Left hindlimb (tissue), 1 donor: Measurements from ENCODE around the gene C13orf46.

Source experiments
- DNase-seq: peaks from one replicate; pipeline ENCODE4 v3.0.0-alpha.2; 2018

C13orf46 gene

GRCh38 chr13:113970810-113971470, 2.9 kb downstream of the C13orf46 start:
- DNase-seq, result peak; percentile 38

- no peak for DNase-seq
These were observed 3.8 kb downstream of the C13orf46 start for GRCh38 chr13:113969973-113970611.

DNA sequence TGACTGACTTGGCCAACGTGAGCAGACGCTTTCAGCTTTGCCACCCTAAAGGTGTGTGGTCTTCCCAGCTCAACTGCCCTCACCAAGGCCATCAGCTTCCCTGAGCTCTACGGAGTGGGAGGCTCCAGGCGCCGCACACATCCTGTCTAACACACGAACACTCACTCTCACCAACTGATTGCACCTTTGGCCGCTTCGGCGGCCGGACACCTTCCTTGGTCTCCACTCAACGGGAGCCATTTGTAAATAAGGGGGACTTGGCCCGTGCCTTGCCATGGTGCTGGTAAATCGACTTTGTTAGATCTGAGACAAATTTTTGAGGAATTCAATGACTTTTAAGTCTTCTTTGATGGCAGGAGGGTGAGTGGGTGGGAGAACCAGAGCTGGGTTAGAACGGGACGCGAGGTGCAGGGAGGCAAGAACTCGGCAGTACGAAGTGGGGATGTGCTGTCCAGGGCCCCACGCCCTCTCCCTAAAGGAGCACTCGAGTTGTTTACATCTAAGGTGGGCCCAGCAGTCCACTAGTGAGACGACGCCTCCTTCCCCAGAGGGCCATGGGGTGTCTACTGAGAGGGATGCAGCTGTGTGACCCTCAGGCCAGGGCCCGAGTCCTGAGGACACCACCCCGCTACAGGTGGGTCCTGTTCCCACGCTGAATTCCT, 4.4 kb downstream of the C13orf46 start:
- no peak for DNase-seq

DNA sequence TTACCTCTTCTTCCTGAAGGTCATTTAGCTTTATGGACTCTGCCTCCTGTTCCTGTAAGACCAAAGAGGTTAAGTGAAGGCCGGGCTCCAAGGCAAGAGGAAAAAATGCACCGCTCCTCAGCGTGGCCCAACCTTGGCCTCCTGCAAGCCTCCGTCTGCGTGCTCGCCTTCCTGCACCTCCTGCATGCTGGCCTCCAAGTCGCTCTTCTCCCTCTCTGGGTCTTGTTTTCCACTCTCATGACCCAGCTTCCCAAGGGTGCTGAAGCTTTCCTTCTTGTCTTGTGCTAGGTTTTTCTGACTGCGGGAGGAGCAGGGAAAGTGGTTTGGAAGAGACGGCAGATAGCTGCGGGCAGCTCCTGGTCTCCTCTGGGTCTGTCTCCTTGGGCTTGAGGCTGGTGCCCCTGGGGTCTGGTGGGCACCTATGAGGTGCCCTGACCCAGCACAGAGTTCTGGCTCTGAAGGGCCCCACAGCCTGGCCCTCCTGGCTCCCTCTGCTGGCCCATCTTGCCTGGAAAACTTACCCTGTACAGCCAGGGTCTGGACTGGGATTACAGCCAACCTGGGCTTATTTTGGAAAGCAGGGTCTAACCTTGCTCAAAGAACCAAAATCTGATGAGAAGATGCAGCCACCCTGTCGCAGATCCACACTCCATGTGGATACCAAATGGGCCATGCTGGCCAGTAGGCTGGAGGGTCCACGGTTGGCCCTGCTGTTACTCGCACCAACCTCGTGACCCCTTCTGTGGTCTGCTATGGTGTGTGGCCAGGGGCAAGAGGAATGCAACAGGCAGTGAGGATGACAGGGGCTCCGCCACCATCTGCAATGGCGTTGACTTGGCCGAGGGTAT, 5.2 kb downstream of the C13orf46 start:
- DNase-seq, result no peak

GRCh38 chr13:113967729-113968462, 6.0 kb downstream of the C13orf46 start:
- no peak for DNase-seq

DNA sequence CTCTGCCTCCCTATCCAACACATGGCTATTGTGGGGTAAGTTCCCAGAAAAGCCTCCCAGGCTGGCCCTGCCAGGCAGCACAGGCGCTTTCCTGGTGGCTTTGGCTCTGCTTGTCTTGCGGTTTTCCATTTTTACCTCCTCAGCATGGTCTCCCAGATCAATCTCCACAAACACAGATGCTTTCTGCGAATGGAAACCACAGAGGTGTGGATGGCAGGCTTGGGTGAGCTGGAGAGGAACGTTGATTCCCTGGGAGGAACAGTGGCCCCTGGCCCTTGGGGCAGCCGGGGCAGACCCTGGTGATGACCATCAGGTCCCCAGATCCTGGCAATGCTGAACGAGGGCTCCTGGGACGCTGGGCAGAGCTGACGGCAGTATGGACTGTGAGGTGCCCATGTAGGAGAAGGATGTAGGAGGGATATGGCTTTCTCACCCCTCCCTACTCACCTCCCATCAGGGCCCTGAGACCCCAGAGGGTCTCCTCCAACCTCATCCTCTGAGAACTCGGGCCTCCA, 6.6 kb downstream of the C13orf46 start:
- no peak for DNase-seq

DNA sequence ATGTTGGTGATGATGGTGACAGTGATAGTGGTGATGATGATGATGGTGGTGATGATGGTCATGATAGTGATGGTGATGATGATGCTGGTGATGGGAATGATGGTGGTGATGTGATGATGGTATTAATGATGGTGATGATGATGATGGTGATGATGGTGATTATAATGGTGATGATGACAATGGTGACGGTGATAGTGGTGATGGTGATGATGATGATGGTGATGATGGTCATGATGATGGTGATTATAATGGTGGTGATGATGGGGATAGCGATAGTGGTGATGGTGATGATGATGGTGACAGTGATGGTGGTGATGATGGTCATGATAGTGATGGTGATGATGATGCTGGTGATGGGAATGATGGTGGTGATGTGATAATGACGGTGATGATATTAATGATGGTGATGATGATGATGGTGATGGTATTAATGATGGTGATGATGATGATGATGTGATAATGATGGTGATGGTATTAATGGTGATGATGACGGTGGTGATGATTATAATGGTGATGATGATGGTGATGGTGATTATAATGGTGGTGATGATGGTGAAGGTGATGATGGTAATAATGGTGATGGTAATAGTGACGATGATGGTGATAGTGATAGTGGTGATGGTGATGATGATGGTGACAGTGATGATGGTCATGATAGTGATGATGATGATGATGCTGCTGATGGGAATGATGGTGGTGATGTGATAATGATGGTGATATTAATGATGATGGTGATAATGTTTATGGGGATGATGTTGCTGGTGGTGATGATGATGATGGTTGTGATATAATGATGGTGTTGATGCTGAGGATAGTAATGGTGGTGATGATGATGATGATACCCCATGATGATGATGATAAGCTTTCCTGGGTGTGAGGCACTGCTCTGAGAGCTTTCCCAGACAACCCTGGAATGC, 7.7 kb downstream of the C13orf46 start:
- DNase-seq, result no peak

DNA sequence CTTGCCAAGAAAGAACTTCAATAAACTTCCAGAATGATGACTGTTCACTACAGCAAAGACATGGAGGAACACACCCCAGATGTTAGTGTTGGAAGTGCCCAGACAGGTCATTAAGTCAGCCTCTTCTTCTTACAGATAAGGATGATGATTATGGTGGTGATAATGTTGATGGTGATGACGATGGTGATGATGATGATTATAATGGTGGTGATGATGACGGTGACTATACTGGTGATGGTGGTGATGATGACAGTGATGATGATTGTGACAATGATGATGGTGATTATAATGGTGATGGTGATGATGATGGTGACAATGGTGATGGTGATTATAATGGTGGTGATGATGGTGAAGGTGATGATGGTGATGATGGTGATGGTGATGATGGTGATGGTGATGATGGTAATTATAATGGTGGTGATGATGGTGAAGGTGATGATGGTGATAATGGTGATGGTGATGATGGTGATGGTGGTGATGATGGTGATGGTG, 8.4 kb downstream of the C13orf46 start:
- DNase-seq, result no peak

GRCh38 chr13:113964251-113964995, 9.5 kb downstream of the C13orf46 start:
- no peak for DNase-seq

DNA sequence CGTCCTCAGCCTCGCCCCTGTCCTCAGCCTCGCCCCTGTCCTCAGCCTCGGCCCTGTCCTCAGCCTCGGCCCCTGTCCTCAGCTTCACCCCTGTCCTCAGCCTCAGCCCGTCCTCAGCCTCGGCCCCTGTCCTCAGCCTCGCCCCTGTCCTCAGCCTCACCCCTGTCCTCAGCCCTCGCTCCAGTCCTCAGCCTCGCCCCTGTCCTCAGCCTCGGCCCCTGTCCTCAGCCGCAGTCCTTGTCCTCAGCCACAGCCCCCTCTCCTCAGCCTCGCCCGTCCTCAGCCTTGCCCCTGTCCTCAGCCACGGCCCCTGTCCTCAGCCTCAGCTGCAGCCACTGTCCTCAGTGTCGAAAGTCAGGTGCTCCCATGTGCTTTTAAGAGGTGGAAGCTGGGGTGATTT, 10.5 kb downstream of the C13orf46 start:
- DNase-seq, result no peak

GRCh38 chr13:113962975-113963374, 10.9 kb downstream of the C13orf46 start:
- no peak for DNase-seq

GRCh38 chr13:113962386-113962785, 11.5 kb downstream of the C13orf46 start:
- DNase-seq, result no peak

GRCh38 chr13:113960276-113960948, 13.5 kb downstream of the C13orf46 start:
- DNase-seq, result no peak

- DNase-seq, result no peak
These were observed 14.7 kb downstream of the C13orf46 start for GRCh38 chr13:113959198-113959597.

GRCh38 chr13:113958373-113958772, 15.5 kb downstream of the C13orf46 start:
- no peak for DNase-seq

DNA sequence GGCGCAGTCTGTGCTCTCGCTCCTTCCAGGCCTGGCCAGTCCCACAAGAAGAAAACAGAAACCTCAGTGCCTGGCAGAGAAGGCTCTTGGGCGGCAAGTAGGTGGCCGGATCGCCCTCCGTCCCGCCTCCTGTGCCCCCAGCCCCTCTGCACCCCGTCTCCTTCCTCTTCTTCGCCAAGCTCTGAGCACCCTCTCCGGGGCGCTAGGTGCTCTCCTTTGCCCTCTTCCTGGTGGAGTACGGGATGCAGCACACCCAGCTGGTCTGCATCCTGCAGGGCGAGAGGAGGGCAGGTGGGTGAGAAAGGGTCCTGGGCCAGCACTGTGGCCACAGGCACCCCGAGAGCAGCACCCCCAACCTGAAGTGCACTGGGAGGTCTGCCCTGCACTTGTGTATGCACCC, 17.3 kb downstream of the C13orf46 start:
- DNase-seq, result no peak

GRCh38 chr13:113955691-113956090, 18.2 kb downstream of the C13orf46 start:
- DNase-seq, result no peak

- no peak for DNase-seq
These were observed 18.6 kb downstream of the C13orf46 start for GRCh38 chr13:113955235-113955634.

DNA sequence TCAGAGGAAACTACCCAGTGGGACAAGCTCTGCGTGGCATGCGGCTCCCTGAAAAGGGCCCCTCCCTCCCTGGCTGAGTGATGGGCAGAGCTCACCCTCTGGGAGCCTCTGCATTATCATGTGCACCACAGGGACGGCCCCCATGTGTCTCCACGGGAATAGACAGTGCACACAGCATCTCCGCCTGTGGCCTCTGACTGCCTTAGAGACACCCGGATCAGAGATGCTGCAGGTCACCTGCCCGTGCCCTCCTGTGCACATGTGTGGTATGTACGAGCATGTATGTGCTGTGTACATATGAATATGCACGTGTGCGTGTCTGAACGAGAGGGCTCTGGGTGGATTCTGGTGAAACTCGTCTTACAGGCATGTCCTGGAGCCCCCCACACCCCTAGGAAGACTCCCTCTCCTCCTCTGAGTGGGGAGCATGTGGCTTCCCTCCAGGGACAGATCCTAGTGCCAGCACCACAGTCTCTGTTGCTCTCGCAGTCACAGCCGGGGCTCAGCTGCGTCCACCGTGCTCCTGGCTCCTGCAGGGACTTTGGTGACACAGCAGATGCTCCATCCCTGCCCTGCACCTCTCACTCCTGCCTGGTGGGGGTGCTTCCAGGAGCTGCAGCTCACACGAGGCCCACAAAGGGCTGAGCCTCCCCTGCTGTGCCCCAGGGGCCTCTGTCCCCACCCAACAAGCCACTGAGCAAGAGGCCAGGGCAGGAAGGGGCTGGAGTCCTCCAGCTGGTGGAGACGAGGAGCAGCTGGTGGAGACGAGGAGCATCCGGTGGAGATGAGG, 19.6 kb downstream of the C13orf46 start:
- DNase-seq, result peak; percentile 23
